GM21717 (cell line): ENCODE data around the gene PLXNA1.
A peak's percentile ranks its signal among the peaks of the same experiment; 100 is the strongest.

Source experiments
- ATAC-seq: cut with Tn5 transposase; IDR thresholded peaks from one replicate; pipeline ENCODE4 v1.9.1; 2021; ENCODE audit warnings: mild to moderate bottlenecking, moderate library complexity; ENCODE audit not compliant: unreplicated experiment

The PLXNA1 gene

DNA sequence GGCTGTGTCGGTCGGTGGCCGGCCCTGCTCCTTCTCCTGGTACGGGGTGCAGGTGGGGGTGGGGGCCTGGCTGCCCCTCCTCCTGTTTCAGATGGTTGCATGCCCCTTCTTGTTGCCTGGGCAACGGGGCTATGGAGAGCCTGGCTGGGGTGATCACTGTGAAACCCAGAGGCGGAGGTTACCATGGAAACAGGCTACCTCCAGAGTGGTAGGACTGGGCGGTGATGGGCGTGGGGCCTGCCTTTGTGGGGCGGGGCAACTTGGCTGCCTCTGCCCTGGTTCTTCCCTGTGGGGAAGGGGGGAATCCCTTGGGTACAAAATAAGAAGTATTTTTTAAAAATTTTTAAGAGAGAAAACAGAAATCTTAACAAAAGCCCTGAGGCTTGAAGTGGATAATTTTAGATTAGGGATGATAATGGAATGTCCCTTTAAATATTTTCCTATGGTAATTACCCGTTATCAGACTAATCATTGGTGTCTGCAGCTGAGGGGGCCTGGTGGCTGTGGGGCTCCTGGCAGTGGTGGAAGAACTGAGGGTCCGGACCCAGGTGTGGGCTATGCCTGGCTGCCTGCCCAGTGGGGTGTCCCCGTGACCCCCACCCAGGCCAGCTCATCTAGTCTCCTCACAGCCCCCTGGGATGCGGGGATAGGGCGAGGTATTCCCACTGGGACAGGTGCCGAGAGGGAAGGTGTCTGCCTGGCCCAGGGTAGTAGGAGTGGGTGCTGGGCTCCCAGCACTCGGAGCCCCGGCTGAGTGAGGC, 32.5 kb downstream of the PLXNA1 start:
- ATAC-seq = peak; percentile 64

DNA sequence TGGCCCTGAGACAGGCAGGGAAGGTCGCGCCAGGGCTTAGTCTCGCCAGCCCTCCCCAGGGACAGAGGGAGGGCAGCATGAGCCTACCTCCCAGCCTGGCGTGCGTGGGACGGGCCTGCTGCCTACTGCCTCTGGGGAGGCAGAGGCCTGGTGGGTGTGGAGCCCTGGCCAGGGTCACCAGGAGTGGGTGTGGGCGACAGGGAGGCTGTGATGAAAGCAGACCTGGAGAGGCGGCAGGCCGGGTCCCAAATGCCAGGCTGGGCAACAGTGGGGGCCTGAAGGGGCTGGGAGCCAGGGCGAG, 33.1 kb downstream of the PLXNA1 start:
- ATAC-seq = no peak

DNA sequence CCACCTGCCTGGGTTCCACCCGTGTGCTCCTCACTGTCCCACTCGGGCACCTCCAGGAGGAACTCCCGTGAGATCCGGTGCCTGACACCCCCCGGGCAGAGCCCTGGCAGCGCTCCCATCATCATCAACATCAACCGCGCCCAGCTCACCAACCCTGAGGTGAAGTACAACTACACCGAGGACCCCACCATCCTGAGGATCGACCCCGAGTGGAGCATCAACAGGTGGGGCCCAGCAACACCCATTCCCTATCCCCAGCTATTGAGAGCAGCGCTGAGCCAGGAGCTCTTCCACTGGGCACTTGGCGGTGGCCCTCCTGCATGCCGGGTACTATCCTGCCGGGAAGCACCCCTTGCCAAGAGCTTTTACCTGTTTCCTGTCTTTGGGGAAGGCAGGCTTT, 33.5 kb downstream of the PLXNA1 start:
- no peak for ATAC-seq

DNA sequence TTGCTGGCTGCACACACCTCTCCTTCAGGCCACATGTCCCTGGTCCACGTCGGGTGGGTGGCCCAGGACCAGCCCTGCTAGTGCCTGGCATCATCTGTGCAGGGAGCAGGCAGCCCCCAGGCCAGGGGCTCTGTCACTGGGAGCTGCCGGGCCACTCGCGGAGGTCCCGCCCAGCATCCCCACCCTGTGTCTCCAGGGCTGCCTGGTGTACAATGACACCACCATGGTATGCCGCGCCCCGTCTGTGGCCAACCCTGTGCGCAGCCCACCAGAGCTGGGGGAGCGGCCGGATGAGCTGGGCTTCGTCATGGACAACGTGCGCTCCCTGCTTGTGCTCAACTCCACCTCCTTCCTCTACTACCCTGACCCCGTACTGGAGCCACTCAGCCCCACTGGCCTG, 34.3 kb downstream of the PLXNA1 start:
- no peak for ATAC-seq

DNA sequence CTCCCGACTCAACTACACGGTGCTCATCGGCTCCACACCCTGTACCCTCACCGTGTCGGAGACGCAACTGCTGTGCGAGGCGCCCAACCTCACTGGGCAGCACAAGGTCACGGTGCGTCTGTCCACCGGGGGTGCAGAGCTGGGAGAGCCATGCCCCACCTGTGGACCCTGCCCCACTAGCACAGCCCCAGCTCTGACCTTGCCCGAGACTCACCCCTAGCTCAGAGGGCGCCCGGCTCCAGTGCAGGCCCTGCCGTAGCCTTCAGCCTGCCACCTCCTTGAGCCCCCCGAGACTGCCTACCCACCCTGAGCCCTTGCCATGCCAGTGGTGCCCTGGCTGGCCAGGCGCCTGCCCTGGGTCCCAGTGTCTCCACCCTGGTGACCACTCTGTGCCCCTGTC, 34.9 kb downstream of the PLXNA1 start:
- no peak for ATAC-seq

DNA sequence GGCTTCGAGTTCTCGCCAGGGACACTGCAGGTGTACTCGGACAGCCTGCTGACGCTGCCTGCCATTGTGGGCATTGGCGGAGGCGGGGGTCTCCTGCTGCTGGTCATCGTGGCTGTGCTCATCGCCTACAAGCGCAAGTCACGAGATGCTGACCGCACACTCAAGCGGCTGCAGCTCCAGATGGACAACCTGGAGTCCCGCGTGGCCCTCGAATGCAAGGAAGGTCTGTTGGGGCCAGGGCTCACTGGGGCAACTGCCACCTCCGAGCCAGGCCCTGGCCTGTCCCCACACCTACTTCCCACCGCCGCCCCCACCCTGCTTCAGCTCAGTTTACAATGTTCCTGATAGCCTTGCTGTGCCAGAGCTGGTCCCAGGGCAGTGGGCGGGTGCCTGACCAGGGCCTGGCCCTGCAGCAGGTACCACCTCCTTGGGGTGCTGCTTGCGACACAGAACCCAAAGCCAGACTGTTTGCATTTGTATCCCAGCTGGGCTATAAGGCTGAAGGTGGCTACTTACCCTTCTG, 35.5 kb downstream of the PLXNA1 start:
- ATAC-seq = no peak

DNA sequence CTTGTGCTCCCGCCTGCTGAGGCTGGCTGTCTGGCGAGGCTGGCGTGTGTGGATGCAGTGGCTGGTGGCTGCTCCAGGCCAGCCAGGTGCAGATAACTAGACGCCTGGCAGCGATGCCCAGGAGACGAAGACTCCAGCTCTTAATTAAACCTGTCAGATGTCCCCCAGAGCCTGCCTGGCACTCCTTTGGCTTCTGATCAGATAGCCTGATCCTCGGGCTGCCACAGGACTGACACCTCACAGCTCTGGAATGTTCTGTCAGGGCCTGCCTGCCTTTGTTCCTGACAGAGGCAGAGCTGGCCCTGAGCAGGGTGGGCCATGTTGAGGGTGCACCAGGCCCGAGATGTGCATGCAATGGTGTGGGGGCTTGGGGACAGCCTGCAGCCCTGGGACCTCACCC, 36.5 kb downstream of the PLXNA1 start:
- ATAC-seq = no peak

DNA sequence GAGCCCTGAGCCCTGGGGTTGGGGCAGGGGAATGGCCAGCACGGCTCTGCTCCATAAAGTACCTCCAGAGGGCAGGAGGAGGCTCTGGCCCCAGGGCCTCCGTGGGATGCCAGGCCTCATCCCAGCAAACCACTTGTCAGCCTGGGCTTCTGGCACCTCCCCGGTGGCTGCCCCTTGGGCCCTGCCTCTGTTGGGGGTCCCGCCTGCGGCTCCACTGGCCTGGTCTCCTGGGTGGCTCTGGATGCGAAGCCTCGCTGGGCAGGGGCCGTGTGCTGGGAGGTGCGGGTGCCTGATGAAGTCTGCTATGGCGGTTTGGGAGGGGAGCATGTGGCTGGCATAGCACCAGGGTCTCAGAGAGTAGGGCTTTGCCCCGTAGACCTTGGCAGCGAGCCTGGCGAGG, 37.6 kb downstream of the PLXNA1 start:
- no peak for ATAC-seq

DNA sequence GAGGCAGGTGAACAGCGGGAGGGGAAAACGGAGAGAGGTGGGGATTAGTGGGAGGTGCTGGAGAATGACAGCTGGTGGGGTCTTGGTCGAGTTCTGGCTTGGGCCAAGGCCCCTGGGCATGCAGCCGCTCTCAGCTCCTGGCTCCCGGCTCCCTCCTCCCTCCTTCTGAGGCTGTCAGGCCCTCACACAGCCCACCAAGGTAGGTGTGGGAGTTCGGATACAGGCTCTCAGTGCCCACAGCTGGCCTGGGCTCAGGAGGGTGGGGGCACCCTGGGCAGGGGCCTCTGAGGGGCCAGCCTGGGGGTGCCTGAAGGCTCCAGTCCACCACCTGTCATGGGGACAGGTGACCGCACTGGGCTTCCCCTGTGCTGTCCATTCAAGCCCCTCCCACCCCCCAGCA, 39.9 kb downstream of the PLXNA1 start:
- ATAC-seq = no peak

DNA sequence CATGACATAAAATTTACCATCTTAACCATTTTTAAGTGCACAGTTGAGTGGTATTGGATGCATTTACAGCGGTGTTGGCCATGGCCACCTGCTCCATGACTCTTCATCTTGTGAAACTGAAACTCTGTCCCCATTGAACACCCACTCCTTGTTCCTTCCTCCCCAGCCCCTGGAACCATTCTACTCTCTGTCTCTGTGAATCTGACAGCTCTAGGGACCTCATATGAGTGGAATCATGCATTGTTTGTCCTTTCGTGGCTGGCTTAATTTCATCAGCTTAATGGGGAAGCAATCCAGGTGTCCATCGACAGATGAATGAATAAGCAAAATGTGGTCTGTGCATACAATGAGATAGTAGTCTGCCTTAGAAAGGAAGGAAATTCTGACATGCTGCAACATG, 42.5 kb downstream of the PLXNA1 start:
- ATAC-seq = no peak

DNA sequence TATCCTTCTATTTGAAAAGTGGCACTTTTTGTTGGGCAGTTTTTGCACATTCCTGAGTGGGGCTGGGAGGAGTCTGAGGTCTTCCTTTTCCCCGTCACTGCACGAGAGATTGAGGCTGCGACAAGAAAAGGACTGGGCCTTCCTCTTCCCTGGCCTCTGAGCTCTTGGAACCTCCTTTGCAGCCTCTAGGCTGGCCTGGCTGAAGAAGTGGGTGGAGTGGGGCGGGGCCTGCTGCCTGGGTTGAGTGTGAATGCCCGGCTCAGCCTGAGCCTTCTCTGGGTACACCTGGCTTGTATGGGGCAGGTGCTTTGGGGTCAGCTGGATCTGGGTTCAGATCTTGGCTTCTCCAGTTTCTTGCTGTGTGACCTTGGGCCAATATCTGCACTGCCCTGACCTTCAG, 43.1 kb downstream of the PLXNA1 start:
- ATAC-seq = no peak

DNA sequence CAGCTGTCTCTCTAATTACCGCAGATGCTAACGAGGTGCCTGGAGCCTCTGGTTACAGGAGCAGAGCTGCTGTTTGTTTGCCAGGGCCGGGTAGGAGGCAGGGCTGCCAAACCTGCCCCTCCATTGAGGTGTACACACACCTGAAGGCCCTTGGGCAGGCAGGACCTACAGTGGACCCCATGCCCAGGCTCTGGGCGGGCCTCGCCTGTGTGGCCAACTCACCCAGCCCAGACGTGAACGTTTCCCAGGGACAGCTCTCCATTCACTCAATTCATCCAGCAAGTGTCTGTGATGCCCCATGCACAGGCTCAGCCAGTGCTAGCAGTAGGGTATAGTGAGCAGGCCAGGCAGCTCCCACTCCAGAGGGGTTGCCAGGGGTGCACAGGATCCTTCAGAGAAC, 43.7 kb downstream of the PLXNA1 start:
- no peak for ATAC-seq

DNA sequence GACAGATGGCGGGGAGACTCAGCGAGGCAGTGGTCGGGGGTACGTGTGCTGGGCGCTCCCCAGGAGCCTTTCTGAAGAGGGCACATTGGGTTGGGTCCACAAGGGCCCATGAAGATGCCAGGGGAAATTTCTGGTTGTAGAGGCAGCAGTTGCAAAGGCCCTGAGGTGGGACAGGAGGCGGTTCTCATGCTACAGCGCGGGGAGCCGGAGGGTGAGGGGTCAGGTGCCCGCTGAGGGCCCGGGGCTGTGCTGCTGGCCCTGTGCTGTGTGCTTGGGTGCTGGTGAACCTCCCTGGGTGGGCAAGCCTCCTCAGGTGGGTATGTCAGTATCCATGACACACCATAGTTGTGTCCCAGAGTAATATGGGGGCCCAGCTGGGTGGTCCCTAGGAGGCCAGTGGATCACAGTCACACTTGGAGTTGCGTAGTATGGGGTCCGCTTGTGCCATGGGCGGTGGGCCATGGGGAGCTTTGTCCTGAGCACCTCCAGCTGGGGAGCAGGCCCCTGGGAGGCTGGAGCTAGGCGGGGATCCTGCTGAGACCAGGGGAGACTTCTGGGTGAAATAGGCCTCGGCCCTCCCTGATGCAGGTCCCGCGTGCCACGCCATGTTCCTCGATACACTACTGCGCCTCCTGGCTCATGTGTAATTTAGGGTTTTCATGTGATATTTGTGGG, 44.3 kb downstream of the PLXNA1 start:
- no peak for ATAC-seq

DNA sequence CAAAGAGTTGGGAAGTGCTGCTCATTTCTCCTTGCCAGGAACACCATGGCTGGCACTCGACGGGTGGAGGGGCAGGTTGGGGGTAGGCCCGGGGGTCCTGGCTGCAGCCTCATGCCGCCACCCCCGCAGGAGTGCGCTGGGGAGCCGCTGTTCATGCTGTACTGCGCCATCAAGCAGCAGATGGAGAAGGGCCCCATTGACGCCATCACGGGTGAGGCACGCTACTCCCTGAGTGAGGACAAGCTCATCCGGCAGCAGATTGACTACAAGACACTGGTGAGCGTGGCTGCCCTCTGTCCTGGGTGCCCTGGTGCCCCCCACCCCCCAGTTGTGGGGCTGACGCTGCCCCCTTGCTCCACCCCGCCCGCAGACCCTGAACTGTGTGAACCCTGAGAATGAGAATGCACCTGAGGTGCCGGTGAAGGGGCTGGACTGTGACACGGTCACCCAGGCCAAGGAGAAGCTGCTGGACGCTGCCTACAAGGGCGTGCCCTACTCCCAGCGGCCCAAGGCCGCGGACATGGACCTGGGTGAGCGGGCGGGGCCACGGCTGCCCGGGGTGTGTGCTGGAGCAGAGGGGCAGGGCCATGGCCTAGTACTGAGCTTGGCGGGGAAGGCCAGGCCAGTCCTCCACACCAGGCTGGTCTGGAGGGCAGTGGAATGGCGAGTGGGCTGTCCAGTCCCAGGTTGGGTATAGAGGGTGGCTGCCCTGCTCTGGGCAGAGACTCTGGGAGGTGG, 45.1 kb downstream of the PLXNA1 start:
- ATAC-seq = no peak

DNA sequence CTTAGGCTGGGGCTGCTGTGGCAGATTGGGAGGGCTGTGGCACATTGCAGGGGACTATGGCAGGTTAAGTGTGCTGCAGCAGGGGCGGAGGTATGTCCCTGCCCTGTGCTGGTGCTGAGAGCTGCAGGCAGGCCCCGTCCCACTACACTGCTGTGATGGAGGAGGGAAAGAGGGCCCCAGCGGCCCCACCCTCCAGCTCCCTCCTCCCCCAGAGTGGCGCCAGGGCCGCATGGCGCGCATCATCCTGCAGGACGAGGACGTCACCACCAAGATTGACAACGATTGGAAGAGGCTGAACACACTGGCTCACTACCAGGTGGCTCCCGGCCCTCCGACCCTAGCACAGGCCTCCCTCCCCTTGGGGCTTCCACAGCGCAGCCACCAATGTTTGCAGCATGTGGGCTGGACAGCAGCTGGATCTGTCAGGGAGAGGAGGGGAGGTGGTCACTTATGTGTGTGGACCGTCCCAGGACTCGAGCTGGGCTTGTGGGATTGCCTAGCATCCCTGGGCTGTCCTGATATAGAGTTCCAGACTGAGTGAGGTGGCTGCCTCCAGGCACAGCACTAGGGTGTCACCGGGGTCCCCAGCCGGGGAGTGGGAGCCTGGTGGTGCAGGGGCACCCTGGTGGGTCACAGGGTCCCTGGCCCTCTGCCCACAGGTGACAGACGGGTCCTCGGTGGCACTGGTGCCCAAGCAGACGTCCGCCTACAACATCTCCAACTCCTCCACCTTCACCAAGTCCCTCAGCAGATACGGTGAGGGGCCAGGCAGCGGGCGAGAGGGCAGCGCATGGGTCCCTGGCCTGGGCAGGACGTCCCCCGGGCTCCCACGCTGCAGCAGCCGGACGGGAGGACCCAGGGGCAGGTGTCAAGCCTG, 46.1 kb downstream of the PLXNA1 start:
- no peak for ATAC-seq

DNA sequence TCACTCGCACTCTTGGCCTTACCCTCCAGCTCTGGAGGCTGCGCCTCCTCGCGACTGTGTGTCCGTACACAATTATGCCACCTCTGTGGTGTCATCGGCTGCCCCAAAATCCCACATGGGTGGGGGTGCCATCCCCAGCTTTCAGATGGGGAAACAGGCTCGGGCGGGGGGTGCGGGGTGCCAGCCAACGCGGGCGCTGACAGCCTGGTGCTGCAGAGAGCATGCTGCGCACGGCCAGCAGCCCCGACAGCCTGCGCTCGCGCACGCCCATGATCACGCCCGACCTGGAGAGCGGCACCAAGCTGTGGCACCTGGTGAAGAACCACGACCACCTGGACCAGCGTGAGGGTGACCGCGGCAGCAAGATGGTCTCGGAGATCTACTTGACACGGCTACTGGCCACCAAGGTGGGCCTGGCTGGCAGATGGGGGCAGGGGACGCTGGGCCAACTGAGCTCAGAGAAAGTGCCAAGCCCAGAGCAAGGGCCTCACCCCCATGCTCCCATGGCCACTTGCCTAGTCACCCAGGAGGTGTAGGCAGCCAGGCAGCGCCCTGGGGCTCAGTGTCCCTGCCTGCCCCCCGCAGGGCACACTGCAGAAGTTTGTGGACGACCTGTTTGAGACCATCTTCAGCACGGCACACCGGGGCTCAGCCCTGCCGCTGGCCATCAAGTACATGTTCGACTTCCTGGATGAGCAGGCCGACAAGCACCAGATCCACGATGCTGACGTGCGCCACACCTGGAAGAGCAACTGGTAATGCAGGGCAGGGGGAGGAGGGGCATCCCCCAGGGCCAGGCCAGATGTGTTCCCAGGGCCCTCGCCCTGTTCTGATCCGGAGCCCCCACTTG, 47.0 kb downstream of the PLXNA1 start:
- ATAC-seq = no peak

DNA sequence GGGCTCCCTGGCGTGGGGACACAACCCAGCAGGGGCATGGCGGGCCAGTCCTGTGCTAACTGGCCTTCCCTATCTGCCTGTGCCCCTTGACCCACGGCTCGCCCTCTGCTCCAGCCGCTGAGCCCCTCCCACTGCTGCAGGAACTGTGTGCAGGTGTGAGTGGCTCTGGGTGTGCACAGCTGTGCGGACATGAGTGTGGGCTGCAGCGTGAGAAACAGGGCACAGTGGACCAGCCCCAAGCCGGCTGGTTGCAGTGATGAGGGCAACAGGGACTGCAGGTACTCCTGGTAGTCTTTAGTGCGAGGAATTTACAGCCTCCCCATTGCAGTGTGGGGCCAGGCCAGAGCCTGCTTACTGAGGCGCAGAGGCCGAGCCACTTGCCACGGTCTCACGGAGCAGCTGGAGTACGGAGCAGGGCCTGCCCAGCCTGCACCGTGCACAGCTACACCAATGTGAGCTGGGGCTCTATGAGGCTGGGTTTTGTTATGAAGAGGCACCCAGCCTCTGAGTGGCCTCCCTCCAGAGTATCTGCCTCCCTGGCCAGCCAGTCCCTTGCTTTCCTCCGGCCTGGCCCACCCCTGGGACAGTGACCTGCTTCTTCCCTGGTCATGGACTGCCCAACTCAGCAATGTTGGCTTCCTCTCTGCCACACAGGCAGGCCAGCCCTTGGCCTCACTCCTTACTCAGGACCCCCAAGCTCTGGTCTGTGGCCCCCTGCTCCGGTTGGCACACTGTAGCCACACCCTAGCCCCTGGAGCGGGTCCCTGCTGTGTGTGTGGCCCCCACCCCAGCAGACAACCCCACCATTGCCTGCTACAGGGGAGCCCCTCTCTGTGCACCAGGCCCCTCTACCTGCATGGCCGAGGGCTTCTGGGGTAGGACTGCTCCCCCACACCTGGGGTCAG, 47.8 kb downstream of the PLXNA1 start:
- ATAC-seq = no peak

DNA sequence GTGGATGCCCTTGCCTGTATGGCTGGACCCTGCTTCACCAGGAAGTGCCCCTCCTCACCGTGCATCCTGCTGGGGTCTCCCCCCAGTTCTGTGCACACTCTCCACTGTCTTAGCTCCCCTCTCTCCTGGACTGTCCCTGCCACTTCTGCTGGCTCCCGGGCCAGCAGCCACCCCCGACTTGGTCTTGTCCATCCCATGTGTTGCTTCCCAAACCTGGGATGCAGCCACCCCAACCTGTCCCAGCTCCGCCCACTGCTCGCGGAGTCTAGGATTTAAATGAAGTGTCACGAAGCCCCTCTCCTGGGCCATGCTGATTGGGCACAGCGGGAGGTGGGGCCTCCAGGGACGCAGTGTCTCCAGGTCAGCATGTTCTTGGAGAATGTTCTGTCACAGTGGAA, 48.5 kb downstream of the PLXNA1 start:
- no peak for ATAC-seq

DNA sequence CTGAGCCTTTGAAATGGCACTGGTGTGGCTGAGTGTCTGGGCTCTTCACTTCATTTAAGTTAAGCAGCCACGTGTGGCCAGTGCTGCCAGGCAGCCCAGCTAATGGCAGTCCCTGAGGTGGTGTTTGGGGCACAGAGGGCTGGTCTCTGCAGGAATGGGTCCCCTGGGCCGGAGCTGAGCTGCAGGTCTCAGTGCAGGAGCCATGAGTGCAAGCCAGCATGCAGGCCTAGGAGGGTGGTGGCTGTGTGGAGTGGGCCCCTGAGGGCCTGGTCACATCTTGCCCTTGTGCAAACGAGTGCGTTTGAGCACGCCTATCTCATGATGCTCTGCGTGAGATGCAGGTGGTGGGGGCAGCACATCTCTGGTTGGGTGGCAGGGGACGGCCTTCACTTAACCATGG, 48.9 kb downstream of the PLXNA1 start:
- no peak for ATAC-seq
